HepG2 (cell line): Measurements from ENCODE around the gene CRKL. TPM values are rescaled to one million over a fixed set of nuclear protein-coding genes. Genes with fewer than 3 reads are reported as not detected.

Experiments used
- BCL6 ChIP-seq: IDR thresholded peaks from 2 replicates; pipeline ENCODE4 v1.6.1; 2016; ENCODE audit warnings: missing genetic modification reagents, missing compliant biosample characterization
- CAMTA2 ChIP-seq: sonication (generic); formaldehyde crosslinking; IDR thresholded peaks from 2 replicates; pipeline ENCODE4 v1.4.0; 2020; ENCODE audit warnings: mild to moderate bottlenecking, missing genetic modification reagents, borderline replicate concordance
- ESRRA ChIP-seq: sonication (generic); formaldehyde crosslinking; IDR thresholded peaks from 2 replicates; pipeline ENCODE4 v1.5.1; 2020; ENCODE audit warnings: mild to moderate bottlenecking, low read depth, missing genetic modification reagents
- HOXA3 ChIP-seq: sonication (generic); formaldehyde crosslinking; IDR thresholded peaks from 2 replicates; pipeline ENCODE4 v1.5.0; 2020; ENCODE audit warnings: missing genetic modification reagents
- HOXD1 ChIP-seq: sonication (generic); formaldehyde crosslinking; IDR thresholded peaks from 2 replicates; pipeline ENCODE4 v1.5.0; 2020; ENCODE audit warnings: missing genetic modification reagents
- MAF1 ChIP-seq: sonication (generic); formaldehyde crosslinking; IDR thresholded peaks from 2 replicates; pipeline ENCODE4 v1.5.0; 2020; ENCODE audit warnings: missing genetic modification reagents, borderline replicate concordance
- MED8 ChIP-seq: sonication (generic); formaldehyde crosslinking; IDR thresholded peaks from 2 replicates; pipeline ENCODE4 v1.8.1; 2023; ENCODE audit warnings: mild to moderate bottlenecking, missing genetic modification reagents; ENCODE audit not compliant: insufficient replicate concordance
- PHF21A ChIP-seq: sonication (generic); formaldehyde crosslinking; IDR thresholded peaks from 2 replicates; pipeline ENCODE4 v1.5.0; 2020; ENCODE audit warnings: mild to moderate bottlenecking, missing genetic modification reagents
- PRDM10 ChIP-seq: sonication (generic); formaldehyde crosslinking; IDR thresholded peaks from 2 replicates; pipeline ENCODE4 v1.4.0; 2020; ENCODE audit warnings: low read depth, missing genetic modification reagents
- SMYD3 ChIP-seq: sonication (generic); formaldehyde crosslinking; IDR thresholded peaks from 2 replicates; pipeline ENCODE4 v1.8.1; 2023; ENCODE audit warnings: mild to moderate bottlenecking, missing genetic modification reagents
- TEAD2 ChIP-seq: sonication (generic); formaldehyde crosslinking; IDR thresholded peaks from 2 replicates; pipeline ENCODE4 v1.9.0; 2021; ENCODE audit warnings: missing genetic modification reagents
- TRIM24 ChIP-seq: sonication (generic); formaldehyde crosslinking; IDR thresholded peaks from 2 replicates; pipeline ENCODE4 v1.8.0; 2022; ENCODE audit warnings: mild to moderate bottlenecking, missing genetic modification reagents
- XBP1 ChIP-seq: sonication (generic); formaldehyde crosslinking; IDR thresholded peaks from 2 replicates; pipeline ENCODE4 v1.5.0; 2020; ENCODE audit warnings: missing genetic modification reagents
- ZBTB7A ChIP-seq: sonication (generic); formaldehyde crosslinking; IDR thresholded peaks from 2 replicates; pipeline ENCODE4 v1.8.0; 2022; ENCODE audit warnings: mild to moderate bottlenecking, missing genetic modification reagents
- ZFP37 ChIP-seq: sonication (generic); formaldehyde crosslinking; IDR thresholded peaks from 2 replicates; pipeline ENCODE4 v1.4.0; 2020; ENCODE audit warnings: missing genetic modification reagents, borderline replicate concordance
- ZNF30 ChIP-seq: sonication (generic); formaldehyde crosslinking; IDR thresholded peaks from 2 replicates; pipeline ENCODE4 v1.5.0; 2020; ENCODE audit warnings: mild to moderate bottlenecking, missing genetic modification reagents
- ZNF326 ChIP-seq: sonication (generic); formaldehyde crosslinking; IDR thresholded peaks from 2 replicates; pipeline ENCODE4 v1.4.0; 2020; ENCODE audit warnings: missing genetic modification reagents, borderline replicate concordance
- ZNF616 ChIP-seq: sonication (generic); formaldehyde crosslinking; IDR thresholded peaks from 2 replicates; pipeline ENCODE4 v1.5.0; 2020; ENCODE audit warnings: low read depth, mild to moderate bottlenecking, missing genetic modification reagents
- ZNF816 ChIP-seq: sonication (generic); formaldehyde crosslinking; IDR thresholded peaks from 2 replicates; pipeline ENCODE4 v1.8.0; 2022; ENCODE audit warnings: missing genetic modification reagents, mild to moderate bottlenecking, borderline replicate concordance
- polyA plus RNA-seq, 8 experiments: library from polyadenylated mRNA; depleted of rRNA in 3 of 8; stranded (reverse) in 7 of 8; unstranded in 1 of 8; fragments of >200 nt; fragmentation: Illumina TruSeq in 4 of 8; extraction: Trizol in 4 of 8; gene quantifications; 2 replicates each; pipeline versions ENCODE4 v1.2.1 to v1.2.3, GENCODE V29; 2011 to 2016; ENCODE audit warnings: low read depth in 4 of 8, missing spikeins in 1 of 8, mixed read lengths in 1 of 8; ENCODE audit not compliant: insufficient read depth in 1 of 8
- total RNA-seq, 5 experiments: library from RNA; depleted of rRNA; stranded (reverse); fragments of >200 nt; fragmentation: Illumina TruSeq; extraction: Trizol; gene quantifications; 2 replicates each; pipeline ENCODE4 v1.2.3, GENCODE V29; 2016; ENCODE audit warnings: low read depth in 1 of 5
- TF ChIP-seq, protein P1 (sequence below): sonication (generic); formaldehyde crosslinking; IDR thresholded peaks from 2 replicates; pipeline ENCODE4 v1.8.0; 2022; ENCODE audit warnings: mild to moderate bottlenecking, missing genetic modification reagents, borderline replicate concordance
- TF ChIP-seq, protein P2 (sequence below): sonication (generic); formaldehyde crosslinking; IDR thresholded peaks from 2 replicates; pipeline ENCODE4 v1.5.0; 2020; ENCODE audit warnings: missing genetic modification reagents
- TF ChIP-seq, protein P3 (sequence below): sonication (generic); formaldehyde crosslinking; IDR thresholded peaks from 2 replicates; pipeline ENCODE4 v1.5.0; 2020; ENCODE audit warnings: mild to moderate bottlenecking, missing genetic modification reagents, moderate library complexity
- TF ChIP-seq, protein P4 (sequence below): sonication (generic); formaldehyde crosslinking; IDR thresholded peaks from 2 replicates; pipeline ENCODE4 v1.5.0; 2020; ENCODE audit warnings: missing genetic modification reagents

The CRKL gene
- total and polyA plus RNA-seq, 2 of the 13 experiments (the other 11 are each of a cell fraction or from before 2014, with no cell fraction given) = 37.4 to 60.6 TPM

DNA sequence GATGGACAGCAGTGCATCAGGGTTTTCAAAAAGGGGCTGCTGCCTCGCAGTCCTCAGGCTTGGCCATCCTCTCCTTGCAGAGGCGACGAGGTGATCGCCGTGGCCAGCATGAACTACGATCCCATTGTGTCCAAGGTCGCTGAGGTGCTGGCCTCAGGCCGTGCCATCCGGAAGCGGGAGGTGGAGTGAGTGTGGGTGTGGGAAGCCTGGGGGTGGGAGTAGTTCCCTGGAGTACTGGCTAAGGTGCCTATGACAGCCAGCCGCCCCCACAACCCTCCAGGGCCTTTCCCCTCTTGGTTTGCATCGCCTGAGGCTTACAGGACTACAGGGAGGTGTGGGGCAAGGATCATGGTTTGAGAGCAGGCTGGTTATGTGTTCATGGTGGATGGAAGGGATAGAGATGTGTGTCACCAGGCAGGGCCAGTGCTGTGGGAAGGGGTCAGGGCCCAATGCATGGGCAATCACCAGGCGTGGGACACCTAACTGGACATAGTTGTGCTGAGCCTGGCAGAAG is 62.8 kb downstream of the CRKL start (continued):
- TF ChIP-seq SMYD3 (CRISPR knock-in tag) (no peak), TRIM24 (no peak), PHF21A (CRISPR knock-in tag) (no peak), BCL6 (0 out of 2 replicates have a peak, but pooled peaks have one; percentile 33), ZNF816 (CRISPR knock-in tag) (no peak), PRDM10 (no peak), ZNF616 (CRISPR knock-in tag) (0 out of 2 replicates have a peak, but pooled peaks have one; percentile 65), MAF1 (no peak), ESRRA (CRISPR knock-in tag) (peak; percentile 85; the same call in 1 of the 2 replicates), HOXA3 (peak; percentile 61; the same call in 1 of the 2 replicates), CAMTA2 (no peak), ZNF30 (CRISPR knock-in tag) (0 out of 2 replicates have a peak, but pooled peaks have one; percentile 71), ZBTB7A (CRISPR knock-in tag) (peak; percentile 60; the same call in 1 of the 2 replicates), TEAD2 (no peak), XBP1 (CRISPR knock-in tag) (no peak), ZNF326 (CRISPR knock-in tag) (no peak), ZFP37 (CRISPR knock-in tag) (no peak), HOXD1 (CRISPR knock-in tag) (no peak), MED8 (CRISPR knock-in tag) (no peak)
- TF ChIP-seq, protein P1, sequence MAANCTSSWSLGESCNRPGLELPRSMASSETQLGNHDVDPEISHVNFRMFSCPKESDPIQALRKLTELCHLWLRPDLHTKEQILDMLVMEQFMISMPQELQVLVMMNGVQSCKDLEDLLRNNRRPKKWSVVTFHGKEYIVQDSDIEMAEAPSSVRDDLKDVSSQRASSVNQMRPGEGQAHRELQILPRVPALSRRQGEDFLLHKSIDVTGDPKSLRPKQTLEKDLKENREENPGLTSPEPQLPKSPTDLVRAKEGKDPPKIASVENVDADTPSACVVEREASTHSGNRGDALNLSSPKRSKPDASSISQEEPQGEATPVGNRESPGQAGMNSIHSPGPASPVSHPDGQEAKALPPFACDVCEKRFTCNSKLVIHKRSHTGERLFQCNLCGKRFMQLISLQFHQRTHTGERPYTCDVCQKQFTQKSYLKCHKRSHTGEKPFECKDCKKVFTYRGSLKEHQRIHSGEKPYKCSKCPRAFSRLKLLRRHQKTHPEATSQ (CRISPR knock-in tag) = no peak
- TF ChIP-seq, protein P2, sequence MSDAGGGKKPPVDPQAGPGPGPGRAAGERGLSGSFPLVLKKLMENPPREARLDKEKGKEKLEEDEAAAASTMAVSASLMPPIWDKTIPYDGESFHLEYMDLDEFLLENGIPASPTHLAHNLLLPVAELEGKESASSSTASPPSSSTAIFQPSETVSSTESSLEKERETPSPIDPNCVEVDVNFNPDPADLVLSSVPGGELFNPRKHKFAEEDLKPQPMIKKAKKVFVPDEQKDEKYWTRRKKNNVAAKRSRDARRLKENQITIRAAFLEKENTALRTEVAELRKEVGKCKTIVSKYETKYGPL (CRISPR knock-in tag) = no peak
- TF ChIP-seq, protein P3, sequence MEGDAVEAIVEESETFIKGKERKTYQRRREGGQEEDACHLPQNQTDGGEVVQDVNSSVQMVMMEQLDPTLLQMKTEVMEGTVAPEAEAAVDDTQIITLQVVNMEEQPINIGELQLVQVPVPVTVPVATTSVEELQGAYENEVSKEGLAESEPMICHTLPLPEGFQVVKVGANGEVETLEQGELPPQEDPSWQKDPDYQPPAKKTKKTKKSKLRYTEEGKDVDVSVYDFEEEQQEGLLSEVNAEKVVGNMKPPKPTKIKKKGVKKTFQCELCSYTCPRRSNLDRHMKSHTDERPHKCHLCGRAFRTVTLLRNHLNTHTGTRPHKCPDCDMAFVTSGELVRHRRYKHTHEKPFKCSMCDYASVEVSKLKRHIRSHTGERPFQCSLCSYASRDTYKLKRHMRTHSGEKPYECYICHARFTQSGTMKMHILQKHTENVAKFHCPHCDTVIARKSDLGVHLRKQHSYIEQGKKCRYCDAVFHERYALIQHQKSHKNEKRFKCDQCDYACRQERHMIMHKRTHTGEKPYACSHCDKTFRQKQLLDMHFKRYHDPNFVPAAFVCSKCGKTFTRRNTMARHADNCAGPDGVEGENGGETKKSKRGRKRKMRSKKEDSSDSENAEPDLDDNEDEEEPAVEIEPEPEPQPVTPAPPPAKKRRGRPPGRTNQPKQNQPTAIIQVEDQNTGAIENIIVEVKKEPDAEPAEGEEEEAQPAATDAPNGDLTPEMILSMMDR (CRISPR knock-in tag) = no peak; the same call in 1 of the 2 replicates
- TF ChIP-seq, protein P4, sequence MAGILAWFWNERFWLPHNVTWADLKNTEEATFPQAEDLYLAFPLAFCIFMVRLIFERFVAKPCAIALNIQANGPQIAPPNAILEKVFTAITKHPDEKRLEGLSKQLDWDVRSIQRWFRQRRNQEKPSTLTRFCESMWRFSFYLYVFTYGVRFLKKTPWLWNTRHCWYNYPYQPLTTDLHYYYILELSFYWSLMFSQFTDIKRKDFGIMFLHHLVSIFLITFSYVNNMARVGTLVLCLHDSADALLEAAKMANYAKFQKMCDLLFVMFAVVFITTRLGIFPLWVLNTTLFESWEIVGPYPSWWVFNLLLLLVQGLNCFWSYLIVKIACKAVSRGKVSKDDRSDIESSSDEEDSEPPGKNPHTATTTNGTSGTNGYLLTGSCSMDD (CRISPR knock-in tag) = no peak
